HL-60 (cell line): Measurements from ENCODE around the gene URGCP.

Source experiments
- DNase-seq, 2 experiments: peaks; one replicate each; pipeline ENCODE4 v3.0.0-alpha.2; 2010 to 2020; ENCODE audit warnings: low read depth in 1 of 2, low spot score in 1 of 2
- H3K27ac ChIP-seq: fragments of 250-450 bp; sonication (Bioruptor Pico); replicated peaks from 2 replicates; pipeline ENCODE4 v1.5.1; 2020; ENCODE audit warnings: mild to moderate bottlenecking, moderate library complexity
- H3K27me3 ChIP-seq: fragments of 250-450 bp; sonication (Bioruptor Pico); 2 replicates; pipeline ENCODE4 v1.5.1; 2021; ENCODE audit warnings: mild to moderate bottlenecking, moderate library complexity; ENCODE audit not compliant: insufficient read depth, poor library complexity, severe bottlenecking
- H3K4me3 ChIP-seq: replicated peaks from 2 replicates; pipeline ENCODE4 v1.5.1; 2011; ENCODE audit warnings: mild to moderate bottlenecking, control low read depth, low read length; ENCODE audit not compliant: insufficient read depth
- GABPA ChIP-seq: IDR thresholded peaks from 2 replicates; pipeline ENCODE4 v1.6.1; 2012; ENCODE audit warnings: low read depth
- POLR2AphosphoS5 ChIP-seq: IDR thresholded peaks from 2 replicates; pipeline ENCODE4 v1.6.1; 2012; ENCODE audit warnings: low read depth
- REST ChIP-seq: IDR thresholded peaks from 2 replicates; pipeline ENCODE4 v1.6.1; 2012; ENCODE audit warnings: low read depth; ENCODE audit not compliant: insufficient replicate concordance
- SPI1 ChIP-seq: IDR thresholded peaks from 2 replicates; pipeline ENCODE4 v1.6.1; 2012; ENCODE audit warnings: low read depth, mild to moderate bottlenecking, borderline replicate concordance
- TF ChIP-seq, protein P1 (sequence below): IDR thresholded peaks from one replicate; pipeline ENCODE4 v1.5.1; 2011; ENCODE audit warnings: low read length, control low read depth, inconsistent platforms; ENCODE audit not compliant: insufficient read depth

Gene URGCP

GRCh38 chr7:43927810-43928209, 21.4 kb upstream of the URGCP start:
- no peak for DNase-seq
- Histone ChIP-seq H3K4me3 (no peak overlapping the region), H3K27me3 (no peaks in the 10 kb centered on the region), H3K27ac (no peak overlapping the region)
- TF ChIP-seq GABPA: no peak
- no peak for TF ChIP-seq POLR2AphosphoS5
- no peak for TF ChIP-seq SPI1

- Histone ChIP-seq H3K27me3 (no peaks in the 10 kb centered on the region), H3K27ac (peak overlapping the region; percentile 89), H3K4me3 (peak overlapping the region; percentile 77)
- TF ChIP-seq POLR2AphosphoS5 (no peak), REST (peak; percentile 39)
- TF ChIP-seq, protein P1, sequence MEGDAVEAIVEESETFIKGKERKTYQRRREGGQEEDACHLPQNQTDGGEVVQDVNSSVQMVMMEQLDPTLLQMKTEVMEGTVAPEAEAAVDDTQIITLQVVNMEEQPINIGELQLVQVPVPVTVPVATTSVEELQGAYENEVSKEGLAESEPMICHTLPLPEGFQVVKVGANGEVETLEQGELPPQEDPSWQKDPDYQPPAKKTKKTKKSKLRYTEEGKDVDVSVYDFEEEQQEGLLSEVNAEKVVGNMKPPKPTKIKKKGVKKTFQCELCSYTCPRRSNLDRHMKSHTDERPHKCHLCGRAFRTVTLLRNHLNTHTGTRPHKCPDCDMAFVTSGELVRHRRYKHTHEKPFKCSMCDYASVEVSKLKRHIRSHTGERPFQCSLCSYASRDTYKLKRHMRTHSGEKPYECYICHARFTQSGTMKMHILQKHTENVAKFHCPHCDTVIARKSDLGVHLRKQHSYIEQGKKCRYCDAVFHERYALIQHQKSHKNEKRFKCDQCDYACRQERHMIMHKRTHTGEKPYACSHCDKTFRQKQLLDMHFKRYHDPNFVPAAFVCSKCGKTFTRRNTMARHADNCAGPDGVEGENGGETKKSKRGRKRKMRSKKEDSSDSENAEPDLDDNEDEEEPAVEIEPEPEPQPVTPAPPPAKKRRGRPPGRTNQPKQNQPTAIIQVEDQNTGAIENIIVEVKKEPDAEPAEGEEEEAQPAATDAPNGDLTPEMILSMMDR: no peak
- no peak for DNase-seq
Measured at GRCh38 chr7:43926798-43927123, 20.4 kb upstream of the URGCP start.

GRCh38 chr7:43925984-43926797, 19.8 kb upstream of the URGCP start, which contains the start of gene UBE2D4:
Gene UBE2D4 (plus strand): TSS chr7:43926436. CDS start chr7:43926533, 97 bp downstream.
- peak; percentile 90 for TF ChIP-seq POLR2AphosphoS5
- TF ChIP-seq REST: no peak
- Histone ChIP-seq H3K4me3 (peak within 1 kb of the TSS; percentile 77), H3K27ac (peak within 1 kb of the TSS; percentile 89), H3K27me3 (no peaks in the 10 kb centered on the region)
- DNase-seq: peak; percentile 69 to 91

DNA sequence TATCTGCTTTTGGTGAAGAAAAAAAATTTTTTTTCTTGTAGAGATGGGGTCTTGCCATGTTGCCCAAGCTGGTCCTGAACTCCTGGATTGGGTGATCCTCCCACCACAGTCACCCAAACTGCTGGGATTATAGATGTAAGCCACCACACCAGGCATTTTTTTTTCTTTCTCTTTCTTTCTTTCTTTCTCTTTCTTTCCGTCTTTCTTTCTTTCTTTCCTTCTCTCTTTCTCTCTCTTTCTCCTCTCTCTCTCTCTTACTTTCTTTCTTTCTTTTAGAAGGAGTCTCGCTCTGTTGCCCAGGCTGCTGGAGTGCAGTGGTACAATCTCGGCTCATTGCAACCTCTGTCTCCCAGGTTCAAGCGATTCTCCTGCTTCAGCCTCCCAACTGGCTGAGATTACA, 16.3 kb upstream of the URGCP start:
- H3K27me3 ChIP-seq: no peaks in the 10 kb centered on the region
- DNase-seq: no peak
- H3K27ac ChIP-seq: no peak overlapping the region
- no peak overlapping the region for H3K4me3 ChIP-seq
- TF ChIP-seq POLR2AphosphoS5: no peak
- no peak for TF ChIP-seq REST
- TF ChIP-seq GABPA: no peak
- TF ChIP-seq, protein P1: no peak
- no peak for TF ChIP-seq SPI1
